ENCODE measurements around the gene DBNDD2. TPM values are rescaled to one million over a fixed set of nuclear protein-coding genes. Genes with fewer than 3 reads are reported as not detected.

The DBNDD2 gene
- total and polyA plus RNA-seq, 12 donors: 2.1 to 71.1 (median 31.5) TPM

DNA sequence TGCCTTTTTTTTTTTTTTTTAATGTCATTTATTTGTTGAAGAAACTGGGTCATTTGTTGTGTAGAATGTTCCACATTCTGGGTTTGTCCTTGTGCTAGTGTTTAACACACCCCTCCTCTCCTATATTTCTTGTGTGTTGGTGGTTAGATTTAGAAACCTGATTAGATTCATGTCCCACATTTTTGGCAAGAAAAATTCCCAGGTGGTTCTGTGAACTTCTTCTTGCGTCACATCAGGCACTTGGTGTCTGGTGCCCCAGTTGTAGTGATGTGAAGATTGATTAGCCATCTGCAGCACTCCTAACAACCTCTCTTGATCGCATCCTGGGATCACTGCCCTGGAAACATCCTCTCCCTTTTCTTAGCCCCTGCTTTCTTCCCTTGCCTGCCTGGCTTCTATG is 15.6 kb downstream of the DBNDD2 start:
- Histone ChIP-seq H3K9me3 (replicated peaks in 1 of 3) (no peaks in the 10 kb centered on the region), H3K36me3 (replicated peaks in 1 of 2) (peaks cover 0 to 64% of the 10 kb centered on the region in 2 donors), H3K27ac (no peak overlapping the region), H3K27me3 (no peaks in the 10 kb centered on the region), H3K4me3 (no peak overlapping the region), H3K4me1 (replicated peaks in 1 of 2) (peaks cover 0 to 12% of the 10 kb centered on the region in 2 donors)
- intact Hi-C loops (cut with DNase I): no loop called here
- no peak for DNase-seq
- WGBS, 4 donors: 91 to 97% (median 93%) methylated on average over 2 of the region's 2 CpGs
- TF ChIP-seq, protein P1, sequence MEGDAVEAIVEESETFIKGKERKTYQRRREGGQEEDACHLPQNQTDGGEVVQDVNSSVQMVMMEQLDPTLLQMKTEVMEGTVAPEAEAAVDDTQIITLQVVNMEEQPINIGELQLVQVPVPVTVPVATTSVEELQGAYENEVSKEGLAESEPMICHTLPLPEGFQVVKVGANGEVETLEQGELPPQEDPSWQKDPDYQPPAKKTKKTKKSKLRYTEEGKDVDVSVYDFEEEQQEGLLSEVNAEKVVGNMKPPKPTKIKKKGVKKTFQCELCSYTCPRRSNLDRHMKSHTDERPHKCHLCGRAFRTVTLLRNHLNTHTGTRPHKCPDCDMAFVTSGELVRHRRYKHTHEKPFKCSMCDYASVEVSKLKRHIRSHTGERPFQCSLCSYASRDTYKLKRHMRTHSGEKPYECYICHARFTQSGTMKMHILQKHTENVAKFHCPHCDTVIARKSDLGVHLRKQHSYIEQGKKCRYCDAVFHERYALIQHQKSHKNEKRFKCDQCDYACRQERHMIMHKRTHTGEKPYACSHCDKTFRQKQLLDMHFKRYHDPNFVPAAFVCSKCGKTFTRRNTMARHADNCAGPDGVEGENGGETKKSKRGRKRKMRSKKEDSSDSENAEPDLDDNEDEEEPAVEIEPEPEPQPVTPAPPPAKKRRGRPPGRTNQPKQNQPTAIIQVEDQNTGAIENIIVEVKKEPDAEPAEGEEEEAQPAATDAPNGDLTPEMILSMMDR (IDR thresholded peaks at IDR 0.05): no peak
- no peak for TF ChIP-seq POLR2A (IDR thresholded peaks at IDR 0.05)

DNA sequence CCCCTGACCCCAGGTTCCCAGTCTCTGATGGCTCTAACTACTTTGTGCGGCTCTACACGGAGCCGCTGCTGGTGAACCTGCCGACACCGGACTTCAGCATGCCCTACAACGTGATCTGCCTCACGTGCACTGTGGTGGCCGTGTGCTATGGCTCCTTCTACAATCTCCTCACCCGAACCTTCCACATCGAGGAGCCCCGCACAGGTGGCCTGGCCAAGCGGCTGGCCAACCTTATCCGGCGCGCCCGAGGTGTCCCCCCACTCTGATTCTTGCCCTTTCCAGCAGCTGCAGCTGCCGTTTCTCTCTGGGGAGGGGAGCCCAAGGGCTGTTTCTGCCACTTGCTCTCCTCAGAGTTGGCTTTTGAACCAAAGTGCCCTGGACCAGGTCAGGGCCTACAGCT is 17.5 kb downstream of the DBNDD2 start:
- H3K27me3 ChIP-seq: no peaks in the 10 kb centered on the region
- WGBS, 4 donors: 95 to 97% (median 96%) methylated on average over 16 to 17 of the region's 17 CpGs
- no peak overlapping the region for H3K27ac ChIP-seq
- intact Hi-C loops (cut with DNase I): no loop called here
- H3K4me1 ChIP-seq (replicated peaks in 1 of 2): no peaks in the 10 kb centered on the region
- TF ChIP-seq, protein P1 (IDR thresholded peaks at IDR 0.05): no peak
- no peak for TF ChIP-seq POLR2A (IDR thresholded peaks at IDR 0.05)
- DNase-seq: no peak
- peaks cover 0 to 47% of the 10 kb centered on the region in 2 donors for H3K36me3 ChIP-seq (replicated peaks in 1 of 2)
- no peak overlapping the region for H3K4me3 ChIP-seq
- no peaks in the 10 kb centered on the region for H3K9me3 ChIP-seq (replicated peaks in 1 of 3)

DNA sequence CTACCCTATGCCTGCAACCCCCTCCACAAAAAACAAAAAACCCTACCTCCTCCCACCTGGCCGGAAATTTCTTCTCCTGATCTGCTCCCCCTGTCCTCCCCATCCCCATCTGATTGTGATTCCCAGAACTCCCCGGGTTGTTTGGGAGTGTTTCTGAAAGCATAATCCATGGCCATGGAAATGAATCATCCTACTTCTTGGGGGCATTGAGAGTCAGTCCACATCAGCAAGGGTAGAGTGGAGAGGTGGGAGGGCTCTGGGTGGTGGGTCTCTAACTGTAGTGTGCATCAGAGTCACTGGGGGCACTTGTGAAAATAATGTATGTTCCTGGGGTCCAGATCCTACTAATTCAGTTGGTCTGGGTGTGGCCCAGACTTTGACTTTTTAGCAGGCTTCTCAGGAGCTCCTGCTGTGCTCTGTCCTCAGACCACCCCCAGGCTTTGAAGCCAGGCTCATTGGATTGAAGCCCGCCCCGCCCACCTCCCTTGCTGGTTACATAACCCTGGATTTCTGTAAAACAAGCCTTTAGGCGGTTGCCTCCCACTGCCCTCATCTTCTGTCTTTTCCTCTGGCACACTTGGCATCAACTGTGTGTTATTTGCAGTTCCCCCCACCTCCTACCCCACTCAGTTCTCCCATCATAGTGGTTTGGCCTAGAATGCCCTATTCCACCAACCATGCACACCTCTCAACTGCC is 18.4 kb downstream of the DBNDD2 start:
- TF ChIP-seq POLR2A (IDR thresholded peaks at IDR 0.05): no peak
- TF ChIP-seq, protein P1 (IDR thresholded peaks at IDR 0.05): no peak
- Histone ChIP-seq H3K27ac (no peak overlapping the region), H3K4me3 (no peak overlapping the region), H3K36me3 (replicated peaks in 1 of 2) (peaks cover 0 to 38% of the 10 kb centered on the region in 2 donors), H3K4me1 (replicated peaks in 1 of 2) (no peaks in the 10 kb centered on the region), H3K27me3 (no peaks in the 10 kb centered on the region), H3K9me3 (replicated peaks in 1 of 3) (no peaks in the 10 kb centered on the region)
- DNase-seq: no peak
- WGBS, 4 donors: 75 to 88% (median 85%) methylated on average over 5 of the region's 5 CpGs
- intact Hi-C loops (cut with DNase I): no loop called here

DNA sequence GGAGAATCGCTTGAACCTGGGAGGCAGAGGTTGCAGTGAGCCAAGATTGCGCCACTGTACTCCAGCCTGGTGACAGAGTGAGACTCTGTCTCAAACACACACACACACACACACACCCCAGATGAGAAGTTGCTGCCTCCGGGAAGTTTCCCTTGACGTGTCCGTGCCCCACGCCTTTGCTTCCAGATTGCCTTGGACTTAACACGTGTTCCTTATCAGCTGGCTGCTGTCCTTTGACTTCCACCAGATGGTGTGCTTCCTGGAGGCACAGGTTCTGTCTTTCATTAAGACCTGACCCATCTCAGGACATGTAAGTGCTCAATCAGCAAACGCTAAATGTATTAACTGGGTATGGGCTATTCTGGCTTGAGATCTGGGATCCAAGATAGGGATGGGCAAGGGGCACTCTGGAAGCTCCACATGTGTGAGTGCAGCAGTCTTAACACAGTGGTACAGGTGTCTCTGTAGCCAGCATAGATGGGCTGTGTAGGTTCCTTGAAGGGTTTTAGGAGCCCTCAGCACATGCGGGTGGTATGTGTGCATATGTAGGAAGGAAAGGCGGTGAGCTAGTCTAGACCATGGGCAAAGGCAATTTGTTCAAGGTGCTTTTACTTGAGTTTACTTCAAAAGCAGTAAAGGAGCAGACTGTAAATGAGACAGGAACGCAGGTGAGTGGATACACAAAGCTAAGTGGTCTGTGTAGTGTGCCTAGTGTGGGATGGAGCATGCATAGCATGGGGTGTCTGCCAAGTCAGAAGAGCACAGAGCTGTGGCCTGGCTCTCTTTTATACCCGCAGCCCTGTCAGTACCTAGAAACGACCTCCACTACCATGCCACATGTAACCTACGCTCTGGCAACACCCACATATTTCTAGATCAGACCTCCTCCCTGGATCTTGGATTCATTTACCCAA is 19.4 kb downstream of the DBNDD2 start:
- Histone ChIP-seq H3K36me3 (replicated peaks in 1 of 2) (peaks cover 0 to 28% of the 10 kb centered on the region in 2 donors), H3K4me3 (no peak overlapping the region), H3K9me3 (replicated peaks in 1 of 3) (no peaks in the 10 kb centered on the region), H3K27ac (no peak overlapping the region), H3K4me1 (replicated peaks in 1 of 2) (no peaks in the 10 kb centered on the region), H3K27me3 (no peaks in the 10 kb centered on the region)
- TF ChIP-seq, protein P1 (IDR thresholded peaks at IDR 0.05): no peak
- TF ChIP-seq POLR2A (IDR thresholded peaks at IDR 0.05): no peak
- peak in 1 of 7 donors; percentile 68 for DNase-seq
- 81 to 85% (median 83%) methylated on average over 12 to 14 of the region's 14 CpGs for WGBS, 4 donors
- intact Hi-C loops (cut with DNase I): no loop called here

All from adrenal gland (tissue), 12 donors.